ENCODE data around the gene ARHGAP15.

The ARHGAP15 gene

GRCh38 chr2:143603846-143604565 lies 474.8 kb downstream of the ARHGAP15 start:
- DNase-seq = no peak

DNA sequence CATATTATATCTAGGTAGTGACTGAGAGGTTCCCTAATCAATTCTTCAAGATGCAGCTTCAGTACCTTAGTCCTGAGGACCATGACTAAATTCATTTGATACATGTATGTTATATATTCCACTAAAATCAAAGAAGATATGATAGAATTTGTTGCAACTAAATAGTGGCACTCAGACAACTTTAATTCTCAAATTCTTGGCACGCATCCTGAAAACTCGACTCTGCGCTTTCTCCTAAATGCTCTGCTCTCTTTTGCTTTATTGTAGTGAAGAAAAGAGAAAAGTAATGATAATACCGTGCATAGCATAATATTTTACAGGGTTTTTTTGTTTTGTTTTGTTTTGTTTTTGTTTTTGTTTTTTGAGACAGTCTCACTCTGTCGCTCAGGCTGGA lies 475.3 kb downstream of the ARHGAP15 start:
- no peak for DNase-seq

- no peak for DNase-seq
Measured at GRCh38 chr2:143607231-143608062, 478.2 kb downstream of the ARHGAP15 start.

- DNase-seq = no peak
Measured at GRCh38 chr2:143608063-143608423, 478.8 kb downstream of the ARHGAP15 start.

GRCh38 chr2:143608758-143609157 lies 479.5 kb downstream of the ARHGAP15 start:
- no peak for DNase-seq

- no peak for DNase-seq
Measured at GRCh38 chr2:143611336-143611735, 482.1 kb downstream of the ARHGAP15 start.

- DNase-seq = no peak
Measured at GRCh38 chr2:143615562-143615961, 486.3 kb downstream of the ARHGAP15 start.

GRCh38 chr2:143616452-143616851 lies 487.2 kb downstream of the ARHGAP15 start:
- no peak for DNase-seq

GRCh38 chr2:143617803-143618415 lies 488.7 kb downstream of the ARHGAP15 start:
- DNase-seq = no peak

DNA sequence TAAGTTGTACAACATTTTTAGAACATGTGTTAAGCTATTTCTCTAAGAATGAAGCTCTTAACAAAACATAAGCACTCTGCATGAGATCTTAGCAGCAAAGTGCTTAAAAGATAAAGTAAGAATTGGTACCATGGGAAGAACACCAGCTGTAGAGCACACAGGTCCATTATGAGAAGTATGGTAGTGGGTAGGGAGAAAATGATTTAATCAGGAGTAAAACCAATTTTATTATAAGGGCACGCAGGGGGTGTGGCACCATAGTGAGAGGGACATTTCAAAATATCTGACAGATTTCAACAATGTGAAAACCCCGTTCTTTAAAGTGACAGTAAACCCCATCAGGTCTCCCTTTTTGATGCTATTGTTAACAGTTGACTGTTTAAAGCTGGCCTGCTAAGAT lies 492.9 kb downstream of the ARHGAP15 start:
- DNase-seq = no peak

DNA sequence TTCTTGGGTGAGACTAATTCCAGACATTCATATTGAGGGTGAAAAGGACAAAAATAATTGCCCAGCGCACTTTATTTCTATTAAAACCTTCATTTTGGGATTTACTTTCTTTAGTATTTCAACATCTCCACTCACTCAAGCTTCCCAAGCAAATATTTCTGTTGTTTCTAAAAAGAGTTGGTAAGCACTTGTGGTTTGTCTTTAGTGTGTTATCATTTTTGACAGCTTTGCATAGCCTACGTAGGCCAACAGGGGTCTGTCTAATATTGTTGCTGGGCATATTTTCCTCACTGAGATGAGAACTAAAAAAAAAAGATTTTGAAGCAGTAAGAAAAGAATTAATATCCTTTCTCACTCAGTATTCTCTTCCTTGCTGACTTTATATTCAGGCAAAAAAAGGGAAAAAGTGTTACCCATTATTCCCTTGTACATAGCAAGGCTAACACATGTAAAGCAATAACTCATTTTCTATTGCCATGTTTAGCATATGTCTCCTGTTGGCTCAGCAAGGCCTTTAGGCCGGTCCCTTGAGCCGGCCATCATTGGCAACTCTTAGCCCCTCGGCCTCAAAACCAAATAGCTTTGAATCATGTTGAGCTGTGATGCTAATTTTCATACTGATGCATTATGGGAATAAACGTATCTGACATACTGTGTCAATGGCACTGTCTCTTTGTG lies 494.2 kb downstream of the ARHGAP15 start:
- DNase-seq = no peak

- no peak for DNase-seq
Measured at GRCh38 chr2:143623909-143624260, 494.7 kb downstream of the ARHGAP15 start.

- no peak for DNase-seq
Measured at GRCh38 chr2:143629340-143629739, 500.1 kb downstream of the ARHGAP15 start.

DNA sequence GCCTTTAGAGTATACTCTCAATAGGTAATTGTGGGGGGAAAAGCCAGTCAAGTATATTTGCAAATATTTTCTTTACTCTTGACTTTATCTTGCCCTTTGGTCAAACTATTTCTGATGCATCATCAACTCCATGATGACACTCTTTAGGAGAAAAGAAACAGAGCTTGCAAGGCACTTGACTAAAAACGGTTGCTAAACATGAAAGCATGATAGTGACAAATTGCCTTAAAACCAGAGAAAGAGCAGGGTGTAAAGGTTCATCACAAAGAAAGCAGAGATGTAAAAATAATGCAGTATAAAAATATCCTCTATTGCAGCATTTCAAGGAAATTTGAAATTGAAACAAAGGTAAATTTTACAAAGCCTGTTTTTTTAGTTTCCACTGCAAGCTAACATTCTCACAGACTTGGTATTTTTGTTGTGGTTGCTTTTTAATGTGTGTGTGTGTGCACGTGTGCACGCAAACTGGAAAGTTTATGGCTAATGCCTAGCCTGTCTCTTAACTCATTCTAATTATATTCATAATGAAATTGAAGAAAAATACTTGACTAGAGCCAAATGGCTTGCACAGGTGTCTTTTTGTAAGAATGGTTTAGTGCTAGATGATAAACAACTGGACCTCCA lies 503.6 kb downstream of the ARHGAP15 start:
- no peak for DNase-seq

- DNase-seq = no peak
Measured at GRCh38 chr2:143633419-143633818, 504.2 kb downstream of the ARHGAP15 start.

- no peak for DNase-seq
Measured at GRCh38 chr2:143635302-143635701, 506.1 kb downstream of the ARHGAP15 start.

DNA sequence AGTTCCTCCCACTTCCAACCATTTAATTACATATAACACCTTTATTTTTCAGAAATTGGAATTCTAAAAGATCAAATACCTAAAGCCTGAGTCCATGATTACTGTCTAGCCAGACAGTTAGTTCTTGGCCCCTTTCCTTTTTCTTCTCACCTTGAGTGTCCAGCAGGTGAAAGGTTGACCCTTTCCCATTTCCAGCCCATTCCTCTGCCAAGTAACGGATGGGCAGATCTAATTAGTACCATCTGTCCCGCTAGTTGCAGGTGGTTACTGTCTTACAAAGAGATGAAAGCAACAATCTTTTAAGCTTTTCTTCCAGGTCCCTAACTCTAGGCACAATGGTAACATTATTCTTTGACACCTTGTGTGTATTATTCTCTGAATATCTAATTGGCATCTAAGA lies 506.7 kb downstream of the ARHGAP15 start:
- DNase-seq = no peak

- no peak for DNase-seq
Measured at GRCh38 chr2:143640826-143641225, 511.6 kb downstream of the ARHGAP15 start.

GRCh38 chr2:143645921-143646645 lies 516.9 kb downstream of the ARHGAP15 start:
- DNase-seq = no peak

- no peak for DNase-seq
Measured at GRCh38 chr2:143649226-143649740, 520.1 kb downstream of the ARHGAP15 start.

DNA sequence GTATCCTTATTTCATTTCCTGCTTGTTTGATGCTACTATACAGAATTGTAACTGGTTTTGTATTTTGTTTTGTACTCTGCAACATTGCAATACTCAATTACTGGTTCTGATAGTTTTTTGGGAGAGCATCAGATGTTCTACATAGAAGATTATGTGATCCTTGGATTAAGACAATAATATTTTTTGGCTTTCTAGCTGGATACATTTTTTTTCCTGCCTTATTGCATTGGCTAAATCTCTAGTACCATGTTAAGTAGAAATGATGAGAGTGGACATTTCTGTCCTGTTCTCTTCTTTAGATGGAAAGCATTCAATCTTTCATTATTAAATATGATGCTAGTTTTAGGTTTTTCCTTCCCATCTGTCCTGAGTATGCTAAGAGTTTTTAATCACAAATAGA lies 523.5 kb downstream of the ARHGAP15 start:
- DNase-seq = no peak

- no peak for DNase-seq
Measured at GRCh38 chr2:143668234-143668633, 539.0 kb downstream of the ARHGAP15 start.

All from stimulated activated CD4-positive, alpha-beta T cell treated with anti-CD3 and anti-CD28 coated beads, Interleukin-1b, Interleukin-23, amount 100 ng/mL, for 48 hours (primary cell).